ENCODE data around the gene HNRNPC.

HNRNPC gene

GRCh38 chr14:21251215-21251614 is 18.0 kb downstream of the HNRNPC start:
- Histone ChIP-seq H3K4ac (ENCODE audit: low read depth in 1 of 2, low read length in 2 of 2) (no peak overlapping the region), H3K4me1 (ENCODE audit: control insufficient read depth, insufficient read depth, low read depth, low read length) (peaks cover 10% of the 10 kb centered on the region), H3K4me2 (ENCODE audit: low read length, poor library complexity, severe bottlenecking) (no peak overlapping the region), H3K14ac (ENCODE audit: low read length in 2 of 2) (no peak overlapping the region), H3K27ac (ENCODE audit: low read length, poor library complexity, severe bottlenecking) (no peak overlapping the region), H2BK5ac (ENCODE audit: low read depth, low read length, poor library complexity, severe bottlenecking) (no peak overlapping the region), H2BK120ac (ENCODE audit: low read depth, low read length) (no peak overlapping the region), H3K9me3 (ENCODE audit: control insufficient read depth, low read length) (no peaks in the 10 kb centered on the region), H3K9ac (ENCODE audit: low read length) (no peak overlapping the region), H3K4me3 (ENCODE audit: insufficient read depth in 1 of 2, low read depth in 1 of 2, low read length in 2 of 2) (no peak overlapping the region), H3K36me3 (ENCODE audit: control insufficient read depth in 1 of 2, insufficient read depth in 2 of 2, low read depth in 1 of 2, low read length in 2 of 2) (peaks cover 37 to 72% of the 10 kb centered on the region in 2 experiments), H3K23ac (ENCODE audit: low read length in 2 of 2) (no peak overlapping the region), H3K27me3 (ENCODE audit: control insufficient read depth in 1 of 2, insufficient read depth in 1 of 2, low read length in 2 of 2) (no peaks in the 10 kb centered on the region), H2AK5ac (ENCODE audit: low read length, severe bottlenecking) (no peak overlapping the region), H3K79me1 (replicated peaks; ENCODE audit: low read length, poor library complexity, severe bottlenecking) (no peaks in the 10 kb centered on the region), H2BK15ac (ENCODE audit: low read depth, poor library complexity, severe bottlenecking) (no peak overlapping the region), H2AFZ (ENCODE audit: low read depth, low read length) (no peak overlapping the region), H2BK12ac (ENCODE audit: low read length in 2 of 2) (no peak overlapping the region), H4K8ac (ENCODE audit: low read length) (no peak overlapping the region), H3K18ac (ENCODE audit: low read depth in 1 of 2, low read length in 2 of 2) (no peak overlapping the region), H4K91ac (ENCODE audit: low read length) (no peak overlapping the region)
- 99% methylated on average over 3 of the region's 5 CpGs for WGBS
- no peak for DNase-seq

GRCh38 chr14:21248739-21249411 is 20.4 kb downstream of the HNRNPC start:
- WGBS = 92% methylated on average over 7 of the region's 8 CpGs
- H3K4me2 ChIP-seq (ENCODE audit: low read length, poor library complexity, severe bottlenecking) = no peak overlapping the region

GRCh38 chr14:21248338-21248737 is 20.9 kb downstream of the HNRNPC start:
- no peak overlapping the region for H2BK12ac ChIP-seq (ENCODE audit: low read length in 2 of 2)
- no peak overlapping the region for H2BK120ac ChIP-seq (ENCODE audit: low read depth, low read length)
- H3K27me3 ChIP-seq (ENCODE audit: control insufficient read depth in 1 of 2, insufficient read depth in 1 of 2, low read length in 2 of 2) = no peaks in the 10 kb centered on the region
- H3K79me1 ChIP-seq (replicated peaks; ENCODE audit: low read length, poor library complexity, severe bottlenecking) = no peaks in the 10 kb centered on the region
- no peak overlapping the region for H3K4ac ChIP-seq (ENCODE audit: low read depth in 1 of 2, low read length in 2 of 2)
- H3K18ac ChIP-seq (ENCODE audit: low read depth in 1 of 2, low read length in 2 of 2) = no peak overlapping the region
- H3K23ac ChIP-seq (ENCODE audit: low read length in 2 of 2) = no peak overlapping the region
- no peak overlapping the region for H3K9ac ChIP-seq (ENCODE audit: low read length)
- peaks cover 8% of the 10 kb centered on the region for H3K4me1 ChIP-seq (ENCODE audit: control insufficient read depth, insufficient read depth, low read depth, low read length)
- H2BK5ac ChIP-seq (ENCODE audit: low read depth, low read length, poor library complexity, severe bottlenecking) = no peak overlapping the region
- WGBS = 90% methylated on average over 1 of the region's 1 CpG
- H3K36me3 ChIP-seq (ENCODE audit: control insufficient read depth in 1 of 2, insufficient read depth in 2 of 2, low read depth in 1 of 2, low read length in 2 of 2) = peaks cover 44 to 82% of the 10 kb centered on the region in 2 experiments
- H3K14ac ChIP-seq (ENCODE audit: low read length in 2 of 2) = no peak overlapping the region
- H2AK5ac ChIP-seq (ENCODE audit: low read length, severe bottlenecking) = no peak overlapping the region
- no peaks in the 10 kb centered on the region for H3K9me3 ChIP-seq (ENCODE audit: control insufficient read depth, low read length)
- H2BK15ac ChIP-seq (ENCODE audit: low read depth, poor library complexity, severe bottlenecking) = no peak overlapping the region
- DNase-seq = no peak
- no peak overlapping the region for H3K27ac ChIP-seq (ENCODE audit: low read length, poor library complexity, severe bottlenecking)
- H3K4me3 ChIP-seq (ENCODE audit: insufficient read depth in 1 of 2, low read depth in 1 of 2, low read length in 2 of 2) = no peak overlapping the region
- no peak overlapping the region for H4K8ac ChIP-seq (ENCODE audit: low read length)
- H2AFZ ChIP-seq (ENCODE audit: low read depth, low read length) = no peak overlapping the region
- H3K4me2 ChIP-seq (ENCODE audit: low read length, poor library complexity, severe bottlenecking) = no peak overlapping the region
- H4K91ac ChIP-seq (ENCODE audit: low read length) = no peak overlapping the region

More at GRCh38 chr14:21248739-21249411, 20.4 kb downstream of the HNRNPC start:
- Histone ChIP-seq H3K9ac (ENCODE audit: low read length) (no peak overlapping the region), H3K23ac (ENCODE audit: low read length in 2 of 2) (no peak overlapping the region), H4K91ac (ENCODE audit: low read length) (no peak overlapping the region), H3K4me3 (ENCODE audit: insufficient read depth in 1 of 2, low read depth in 1 of 2, low read length in 2 of 2) (no peak overlapping the region), H3K18ac (ENCODE audit: low read depth in 1 of 2, low read length in 2 of 2) (no peak overlapping the region), H2BK5ac (ENCODE audit: low read depth, low read length, poor library complexity, severe bottlenecking) (no peak overlapping the region), H3K79me1 (replicated peaks; ENCODE audit: low read length, poor library complexity, severe bottlenecking) (no peaks in the 10 kb centered on the region), H3K4me1 (ENCODE audit: control insufficient read depth, insufficient read depth, low read depth, low read length) (peaks cover 9% of the 10 kb centered on the region), H2BK120ac (ENCODE audit: low read depth, low read length) (no peak overlapping the region), H3K14ac (ENCODE audit: low read length in 2 of 2) (no peak overlapping the region), H2AFZ (ENCODE audit: low read depth, low read length) (no peak overlapping the region), H3K4ac (ENCODE audit: low read depth in 1 of 2, low read length in 2 of 2) (no peak overlapping the region), H2BK15ac (ENCODE audit: low read depth, poor library complexity, severe bottlenecking) (no peak overlapping the region), H3K36me3 (ENCODE audit: control insufficient read depth in 1 of 2, insufficient read depth in 2 of 2, low read depth in 1 of 2, low read length in 2 of 2) (peaks cover 46 to 83% of the 10 kb centered on the region in 2 experiments), H3K9me3 (ENCODE audit: control insufficient read depth, low read length) (no peaks in the 10 kb centered on the region), H3K27ac (ENCODE audit: low read length, poor library complexity, severe bottlenecking) (no peak overlapping the region), H3K27me3 (ENCODE audit: control insufficient read depth in 1 of 2, insufficient read depth in 1 of 2, low read length in 2 of 2) (no peaks in the 10 kb centered on the region), H2AK5ac (ENCODE audit: low read length, severe bottlenecking) (no peak overlapping the region), H2BK12ac (ENCODE audit: low read length in 2 of 2) (no peak overlapping the region), H4K8ac (ENCODE audit: low read length) (no peak overlapping the region)
- no peak for DNase-seq

- 95% methylated on average over 7 of the region's 7 CpGs for WGBS
Measured at GRCh38 chr14:21245813-21246212, 23.4 kb downstream of the HNRNPC start.

More at GRCh38 chr14:21245813-21246212, 23.4 kb downstream of the HNRNPC start:
- Histone ChIP-seq H3K23ac (ENCODE audit: low read length in 2 of 2) (no peak overlapping the region), H4K91ac (ENCODE audit: low read length) (no peak overlapping the region), H3K27me3 (ENCODE audit: control insufficient read depth in 1 of 2, insufficient read depth in 1 of 2, low read length in 2 of 2) (no peaks in the 10 kb centered on the region), H3K18ac (ENCODE audit: low read depth in 1 of 2, low read length in 2 of 2) (no peak overlapping the region), H2BK15ac (ENCODE audit: low read depth, poor library complexity, severe bottlenecking) (peak overlapping the region; percentile 36), H3K4me3 (ENCODE audit: insufficient read depth in 1 of 2, low read depth in 1 of 2, low read length in 2 of 2) (no peak overlapping the region), H3K79me1 (replicated peaks; ENCODE audit: low read length, poor library complexity, severe bottlenecking) (no peaks in the 10 kb centered on the region), H2AK5ac (ENCODE audit: low read length, severe bottlenecking) (no peak overlapping the region), H2AFZ (ENCODE audit: low read depth, low read length) (no peak overlapping the region), H3K4me2 (ENCODE audit: low read length, poor library complexity, severe bottlenecking) (no peak overlapping the region), H4K8ac (ENCODE audit: low read length) (no peak overlapping the region), H3K9me3 (ENCODE audit: control insufficient read depth, low read length) (no peaks in the 10 kb centered on the region), H3K4me1 (ENCODE audit: control insufficient read depth, insufficient read depth, low read depth, low read length) (peaks cover 11% of the 10 kb centered on the region), H3K9ac (ENCODE audit: low read length) (no peak overlapping the region), H3K4ac (ENCODE audit: low read depth in 1 of 2, low read length in 2 of 2) (no peak overlapping the region), H3K36me3 (ENCODE audit: control insufficient read depth in 1 of 2, insufficient read depth in 2 of 2, low read depth in 1 of 2, low read length in 2 of 2) (peaks cover 35 to 85% of the 10 kb centered on the region in 2 experiments), H2BK12ac (ENCODE audit: low read length in 2 of 2) (no peak overlapping the region), H2BK120ac (ENCODE audit: low read depth, low read length) (no peak overlapping the region), H3K14ac (ENCODE audit: low read length in 2 of 2) (no peak overlapping the region), H3K27ac (ENCODE audit: low read length, poor library complexity, severe bottlenecking) (no peak overlapping the region), H2BK5ac (ENCODE audit: low read depth, low read length, poor library complexity, severe bottlenecking) (no peak overlapping the region)
- DNase-seq = no peak

Data from mesenchymal stem cell (in vitro differentiated cells and primary cell).